ENCODE results near the gene ULK3.
A peak's percentile ranks its signal among the peaks of the same experiment; 100 is the strongest.

ULK3 gene

GRCh38 chr15:74795966-74796625 lies 46.9 kb downstream of the ULK3 start:
- no peak for DNase-seq

DNA sequence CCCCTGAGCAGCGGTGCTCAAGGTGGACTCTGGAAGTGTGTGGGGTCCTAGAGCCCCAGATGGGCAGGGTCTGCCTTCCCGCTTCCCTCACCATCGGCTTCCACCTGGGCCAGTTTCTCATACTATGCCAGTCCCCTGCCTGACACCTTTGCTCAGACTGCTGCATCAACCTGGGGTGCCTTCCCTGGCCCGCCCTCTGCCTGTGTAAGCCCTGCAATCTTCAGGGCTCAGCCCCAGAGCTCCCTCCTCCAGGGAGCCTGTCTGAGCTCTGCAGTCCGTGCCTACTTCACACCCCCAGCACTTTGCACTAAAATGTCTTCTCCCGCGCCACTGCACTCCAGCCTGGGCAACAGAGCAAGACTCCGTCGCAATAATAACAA lies 48.0 kb downstream of the ULK3 start:
- no peak for DNase-seq

DNA sequence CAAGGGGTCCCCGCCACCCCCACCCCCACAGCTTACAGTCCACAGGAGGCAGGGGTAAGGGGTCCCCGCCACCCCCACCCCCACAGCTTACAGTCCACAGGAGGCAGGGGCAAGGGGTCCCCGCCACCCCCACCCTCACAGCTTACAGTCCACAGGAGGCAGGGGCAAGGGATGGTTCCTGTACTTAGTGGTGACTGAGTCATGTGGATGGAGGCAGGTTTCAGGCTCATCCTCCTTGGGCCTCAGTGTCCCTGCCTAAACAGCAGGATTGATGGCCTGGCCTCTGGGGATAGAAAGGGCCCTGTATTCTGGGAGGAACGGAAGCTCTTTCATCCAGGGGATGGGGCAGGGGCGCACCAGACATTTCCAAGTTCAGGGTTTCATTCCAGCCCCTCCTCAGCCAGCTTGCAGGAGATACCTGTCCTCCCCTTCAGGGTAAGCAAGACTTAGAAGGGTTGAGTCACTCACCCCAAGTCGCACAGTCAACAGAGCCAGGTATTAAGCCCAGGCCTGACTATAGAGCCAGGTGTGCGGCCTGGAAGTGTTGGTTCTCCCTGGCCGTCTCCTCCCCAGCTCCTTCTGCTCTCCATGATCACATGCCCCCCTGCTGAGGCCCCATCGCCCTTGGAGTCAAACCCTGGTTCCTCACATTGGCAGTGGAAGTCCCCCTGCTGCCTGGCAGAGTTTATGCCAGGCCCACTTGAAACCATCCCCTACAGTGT lies 48.5 kb downstream of the ULK3 start:
- no peak for DNase-seq

- no peak for DNase-seq
Measured at GRCh38 chr15:74793135-74794028, 49.6 kb downstream of the ULK3 start.

GRCh38 chr15:74792227-74793016 lies 50.5 kb downstream of the ULK3 start:
- no peak for DNase-seq

GRCh38 chr15:74791667-74792066 lies 51.3 kb downstream of the ULK3 start:
- no peak for DNase-seq

DNA sequence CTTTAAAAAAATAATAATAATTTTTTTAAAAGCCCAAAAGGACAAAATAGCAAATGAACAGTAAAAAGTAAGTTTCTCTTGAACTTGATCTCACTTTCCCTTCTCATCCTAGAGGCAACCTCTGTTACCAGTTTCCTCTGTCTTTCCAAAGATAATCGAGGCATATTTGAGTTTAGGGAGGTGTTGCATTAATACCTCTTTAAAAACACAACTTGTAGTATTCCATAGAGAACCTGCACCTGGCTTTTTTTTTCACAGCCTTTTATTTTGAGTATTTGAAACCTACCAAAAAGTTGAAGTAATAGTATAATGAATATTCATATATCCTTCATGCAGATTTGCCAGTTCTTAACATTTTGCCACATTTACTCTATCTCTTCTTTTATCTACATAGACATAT lies 51.9 kb downstream of the ULK3 start:
- DNase-seq = no peak

GRCh38 chr15:74790080-74790916 lies 52.7 kb downstream of the ULK3 start:
- DNase-seq = peak; percentile 81

DNA sequence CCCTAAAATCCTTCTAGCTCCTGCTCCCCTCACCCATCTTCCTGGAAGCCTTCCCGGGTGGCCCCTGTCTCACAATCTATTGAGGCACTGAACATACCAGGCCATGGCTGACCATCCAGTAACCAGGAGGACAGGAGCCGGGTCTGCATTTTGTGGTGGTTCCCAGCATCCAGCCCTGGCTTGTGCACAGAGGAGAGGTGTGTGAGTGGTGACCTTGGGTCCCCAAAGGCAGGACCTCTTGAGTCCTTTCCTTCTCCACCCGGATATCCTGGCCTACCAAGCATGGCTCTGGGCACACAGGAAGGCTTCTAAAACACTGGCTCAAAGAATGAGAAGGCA lies 53.2 kb downstream of the ULK3 start:
- DNase-seq = no peak

- no peak for DNase-seq
Measured at GRCh38 chr15:74789171-74789631, 53.8 kb downstream of the ULK3 start.

- no peak for DNase-seq
Measured at GRCh38 chr15:74788683-74789151, 54.2 kb downstream of the ULK3 start.

DNA sequence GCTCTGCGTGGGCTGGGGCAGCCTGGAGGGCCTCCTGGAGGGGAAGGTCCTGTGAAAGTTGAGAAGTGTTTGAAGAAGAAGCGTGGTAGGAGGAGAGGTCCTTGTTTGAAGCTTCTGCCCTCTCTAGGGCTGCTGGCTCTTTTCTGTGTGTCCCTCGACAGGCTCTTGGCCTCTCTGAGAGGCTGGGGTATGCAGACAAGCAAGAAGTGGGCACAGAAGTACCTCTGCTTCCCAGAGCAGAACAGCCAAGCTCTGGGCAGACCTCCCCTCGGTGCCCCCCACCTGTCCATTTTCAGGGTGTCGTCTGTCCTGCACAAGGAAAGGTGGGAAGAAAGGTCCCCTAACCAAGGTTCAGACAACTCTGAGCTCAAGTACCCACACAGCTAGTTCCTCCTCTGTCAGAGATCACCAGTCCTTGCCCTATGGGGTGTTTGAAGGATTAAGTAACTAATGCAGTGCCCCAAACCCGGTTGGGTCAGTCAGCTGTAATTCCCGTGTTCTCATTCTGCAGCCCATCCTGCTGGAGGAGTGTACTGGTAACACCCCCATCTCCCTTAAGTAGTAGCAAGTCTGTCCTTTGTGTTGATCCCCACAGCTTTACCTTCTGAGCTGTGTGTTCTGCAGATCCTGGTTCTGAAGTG lies 54.8 kb downstream of the ULK3 start:
- DNase-seq = no peak

DNA sequence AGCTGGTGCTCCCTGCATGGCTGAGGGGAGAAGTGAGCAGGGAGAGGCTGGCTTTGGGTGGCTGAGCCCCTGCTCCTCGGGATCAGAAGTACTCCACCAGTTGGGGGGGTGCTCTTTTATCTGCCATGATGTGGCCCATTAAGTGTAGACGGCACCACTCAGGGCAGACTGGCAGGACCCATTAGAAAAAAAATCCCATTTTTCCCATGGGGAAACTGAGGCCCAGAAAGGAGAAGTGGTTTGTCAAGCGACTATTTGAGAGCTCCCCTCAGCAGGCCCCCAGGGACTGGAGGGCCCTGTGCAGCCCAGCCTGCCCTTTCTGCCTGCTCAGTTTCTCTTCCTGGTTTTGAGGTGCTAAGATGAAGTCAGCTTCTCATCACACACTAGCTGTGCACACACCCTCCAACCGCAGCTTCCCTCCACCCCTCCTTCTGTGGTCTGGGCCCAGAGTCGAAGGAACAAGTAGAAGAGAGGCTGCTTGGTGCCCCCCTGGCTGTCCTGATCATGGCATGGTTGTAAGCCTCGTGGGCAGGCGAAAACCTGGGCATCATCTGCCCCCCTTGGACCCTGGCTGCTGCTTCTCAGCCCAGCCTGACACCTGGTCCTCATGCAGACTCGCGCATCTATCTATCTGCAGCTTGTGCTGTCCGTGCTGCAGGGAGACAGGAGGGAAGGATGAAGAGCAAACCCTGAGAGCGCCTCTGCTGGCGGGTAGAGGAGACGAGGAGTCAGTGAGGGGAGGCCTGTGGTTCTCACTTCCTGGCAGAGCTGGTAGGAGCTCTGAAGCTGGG lies 55.5 kb downstream of the ULK3 start:
- DNase-seq = peak; percentile 67

GRCh38 chr15:74786551-74787165 lies 56.3 kb downstream of the ULK3 start:
- DNase-seq = no peak

All from fibroblast of upper back skin (primary cell).